LNCAP (cell line): Measurements from ENCODE around the gene PROX2.

Source experiments
- CTCF ChIP-seq: fragments of 450-650 bp; IDR thresholded peaks from 2 replicates; pipeline ENCODE4 v1.5.1; 2017; ENCODE audit warnings: mild to moderate bottlenecking

Gene PROX2

GRCh38 chr14:74860899-74861733 lies 14.8 kb downstream of the PROX2 start:
- TF ChIP-seq CTCF = peak; percentile 84

DNA sequence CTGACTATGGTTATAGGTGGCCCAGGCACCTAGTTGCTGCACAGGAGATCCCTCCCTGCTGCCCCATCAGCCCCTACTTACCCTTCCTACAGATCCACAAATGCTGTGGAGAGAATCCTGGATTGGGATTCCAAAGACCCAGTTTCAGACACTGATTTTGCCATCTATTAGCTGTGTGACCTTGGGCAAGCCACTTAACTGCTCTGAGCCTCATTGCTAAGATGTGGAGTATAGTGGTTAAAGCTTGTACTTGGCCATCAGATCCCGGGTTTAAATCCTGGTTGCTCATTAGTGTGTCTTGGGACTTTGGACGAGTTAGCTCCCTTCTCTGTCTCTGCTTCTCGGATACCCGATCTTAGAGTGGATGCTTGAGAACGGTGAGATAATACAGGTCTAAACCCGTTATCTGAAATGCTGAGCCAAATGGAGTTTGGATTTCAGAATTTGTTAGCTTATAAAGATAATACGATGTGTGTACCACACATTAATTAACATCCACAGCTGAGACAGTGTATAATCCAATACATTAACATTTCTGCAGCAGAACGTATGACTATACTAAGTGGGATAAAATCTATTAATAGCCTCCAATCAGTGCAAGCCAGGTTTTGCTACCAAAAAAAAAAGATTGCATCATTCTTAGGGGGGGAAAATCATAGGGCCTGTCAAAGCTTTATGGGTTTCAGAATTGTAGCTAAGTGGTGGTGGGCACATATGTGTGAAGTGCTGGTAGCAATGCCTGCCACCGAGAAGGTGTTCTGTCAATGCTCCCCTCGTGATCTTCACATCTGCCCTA lies 16.0 kb downstream of the PROX2 start:
- TF ChIP-seq CTCF = no peak

DNA sequence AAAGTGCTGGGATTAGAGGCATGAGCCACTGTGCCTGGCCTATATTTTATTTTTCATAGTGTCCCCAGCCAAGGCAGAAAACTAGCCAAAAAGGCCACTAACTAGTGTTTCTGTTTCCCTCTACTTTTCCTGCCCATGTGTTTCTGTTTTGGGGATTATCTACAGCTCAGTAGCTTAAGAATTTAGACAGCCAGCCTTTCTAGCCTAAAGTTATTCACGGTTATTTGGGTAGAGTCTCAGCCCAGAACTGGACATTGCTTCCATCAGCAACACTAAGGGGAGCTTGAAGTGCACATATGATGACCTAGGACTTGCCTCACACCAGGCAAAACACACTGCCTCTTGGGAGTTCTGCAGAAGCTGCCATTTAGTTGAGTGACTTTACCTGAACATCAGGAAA lies 17.9 kb downstream of the PROX2 start:
- no peak for TF ChIP-seq CTCF

DNA sequence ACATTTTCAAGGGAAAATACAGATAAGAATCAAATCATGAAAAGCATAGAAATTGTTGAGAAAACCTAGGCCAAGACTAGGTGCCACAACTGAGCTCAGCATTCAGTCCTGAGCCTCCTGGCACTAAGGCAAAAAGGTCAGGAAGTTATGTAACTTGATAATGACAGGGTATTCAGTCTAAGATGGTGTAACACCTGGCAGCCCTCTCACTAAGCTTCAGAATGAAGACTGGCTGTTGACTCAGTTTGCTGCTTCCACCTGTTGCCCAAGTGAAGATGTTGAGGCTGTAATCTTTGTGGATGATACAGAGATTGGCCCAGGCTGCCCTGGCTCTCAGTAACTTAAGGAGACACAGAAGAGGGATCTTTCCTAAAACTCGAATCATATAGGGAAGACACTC lies 19.6 kb downstream of the PROX2 start:
- no peak for TF ChIP-seq CTCF

DNA sequence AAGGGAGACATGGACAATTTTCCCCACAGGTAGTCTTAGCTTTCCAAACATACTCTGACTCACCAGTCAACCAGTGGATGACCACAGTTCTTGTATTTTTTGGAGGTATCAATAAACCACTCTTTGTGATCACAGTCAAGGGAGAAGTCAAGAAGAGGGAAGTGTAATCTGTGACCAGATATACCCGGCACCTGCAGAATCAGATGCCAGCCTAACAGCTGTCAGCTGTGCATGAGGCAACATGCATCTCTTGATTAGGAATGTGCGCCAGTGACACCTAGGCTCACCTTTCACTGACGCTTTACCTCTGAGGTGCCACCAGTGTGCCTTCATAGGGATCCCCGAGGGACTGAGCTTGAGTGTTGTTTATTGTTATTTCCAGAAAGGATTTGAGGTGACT lies 20.0 kb downstream of the PROX2 start:
- TF ChIP-seq CTCF = no peak

GRCh38 chr14:74855021-74855420 lies 20.9 kb downstream of the PROX2 start:
- no peak for TF ChIP-seq CTCF

- TF ChIP-seq CTCF = no peak
Observed at GRCh38 chr14:74853581-74853980, 22.4 kb downstream of the PROX2 start.
